ENCODE results near the gene MXRA5. TPM values are rescaled to one million over a fixed set of nuclear protein-coding genes. Genes with fewer than 3 reads are reported as not detected.
"Not testable (repeated sequence)": the region's sequence is repeated elsewhere in the genome, so short reads cannot be mapped to it uniquely, and the experiment has no call there.

The MXRA5 gene
- total and polyA plus RNA-seq, 10 of the 15 experiments (the other 5 are each of a cell fraction or from before 2014, with no cell fraction given): 0.01 to 0.03 TPM; not detected in 8

- H3K9me3 ChIP-seq (replicated peaks; ENCODE audit: control insufficient read depth, insufficient read depth, low read length); H4K20me1 ChIP-seq (ENCODE audit: control insufficient read depth, insufficient read depth); intact Hi-C loops (cut with micrococcal nuclease; ENCODE audit: unreplicated experiment); H3K79me2 ChIP-seq (ENCODE audit: control insufficient read depth, insufficient read depth, low read length); CTCF ChIA-PET; H3K36me3 ChIP-seq (ENCODE audit: control insufficient read depth in 2 of 2, insufficient read depth in 2 of 2, low read length in 1 of 2); POLR2A ChIA-PET; H3K27me3 ChIP-seq (replicated peaks in 1 of 2; ENCODE audit: control insufficient read depth in 2 of 2, insufficient read depth in 2 of 2, low read length in 1 of 2); DNase-seq (ENCODE audit: low read depth, low spot score); BruUV-seq (replicated peaks); H3K4me2 ChIP-seq (ENCODE audit: control insufficient read depth, insufficient read depth); H2AFZ ChIP-seq (ENCODE audit: control insufficient read depth, low read depth, low read length); FAIRE-seq; RAD21 ChIA-PET (ENCODE audit: unreplicated experiment); H3K27ac ChIP-seq (ENCODE audit: control insufficient read depth, insufficient read depth); H3K4me3 ChIP-seq; SMC1A ChIA-PET (ENCODE audit: uncharacterized antibody, unreplicated experiment); H3K9ac ChIP-seq (ENCODE audit: control insufficient read depth, insufficient read depth, low read length); ATAC-seq; in situ Hi-C loops (cut with MboI); H3K4me1 ChIP-seq (ENCODE audit: control insufficient read depth, insufficient read depth, low read length): not testable (repeated sequence)
- 64% methylated on average over 24 of the region's 24 CpGs for WGBS (ENCODE audit: insufficient coverage, insufficient replicate concordance, low lambda C conversion rate, missing lambda C conversion rate)
These were observed 2.9 kb downstream of the MXRA5 start for GRCh38 chrX:3343569-3343968.

- H4K20me1 ChIP-seq (ENCODE audit: control insufficient read depth, insufficient read depth): no peaks in the 10 kb centered on the region
- 32% methylated on average over 1 of the region's 1 CpG for WGBS (ENCODE audit: insufficient coverage, insufficient replicate concordance, low lambda C conversion rate, missing lambda C conversion rate)
- no peaks in the 10 kb centered on the region for H3K9me3 ChIP-seq (replicated peaks; ENCODE audit: control insufficient read depth, insufficient read depth, low read length)
- no peak for ATAC-seq
- H3K27ac ChIP-seq (ENCODE audit: control insufficient read depth, insufficient read depth): no peak overlapping the region
- no peak overlapping the region for H3K9ac ChIP-seq (ENCODE audit: control insufficient read depth, insufficient read depth, low read length)
- H3K4me2 ChIP-seq (ENCODE audit: control insufficient read depth, insufficient read depth): no peak overlapping the region
- ChIA-PET SMC1A (ENCODE audit: uncharacterized antibody, unreplicated experiment) (no interaction called here), POLR2A (no interaction called here), RAD21 (ENCODE audit: unreplicated experiment) (no interaction called here), CTCF (no interaction called here)
- TF ChIP-seq HDAC6 (IDR thresholded peaks at IDR 0.05; ENCODE audit: unreplicated experiment) (no peak), SIN3A (IDR thresholded peaks at IDR 0.05; ENCODE audit: low read depth, low read length) (no peak)
- no peaks in the 10 kb centered on the region for H3K27me3 ChIP-seq (replicated peaks in 1 of 2; ENCODE audit: control insufficient read depth in 2 of 2, insufficient read depth in 2 of 2, low read length in 1 of 2)
- intact Hi-C loops (cut with micrococcal nuclease; ENCODE audit: unreplicated experiment) (no loop called here), in situ Hi-C loops (cut with MboI) (no loop called here)
- BruUV-seq (replicated peaks): no TSS peak
- no peak overlapping the region for H2AFZ ChIP-seq (ENCODE audit: control insufficient read depth, low read depth, low read length)
- H3K79me2 ChIP-seq (ENCODE audit: control insufficient read depth, insufficient read depth, low read length): no peaks in the 10 kb centered on the region
- no peaks in the 10 kb centered on the region for H3K4me1 ChIP-seq (ENCODE audit: control insufficient read depth, insufficient read depth, low read length)
- DNase-seq (ENCODE audit: low read depth, low spot score): no peak
- FAIRE-seq: no peak
- H3K36me3 ChIP-seq (ENCODE audit: control insufficient read depth in 2 of 2, insufficient read depth in 2 of 2, low read length in 1 of 2): no peaks in the 10 kb centered on the region
- no peak overlapping the region for H3K4me3 ChIP-seq
These were observed 6.4 kb downstream of the MXRA5 start for GRCh38 chrX:3340016-3340415.
